Activated CD4-positive, alpha-beta T cell treated with anti-CD3 and anti-CD28 coated beads, Interleukin-2, amount 50 U/mL, for 4 hours (primary cell): Measurements from ENCODE around the gene GRIK5.
"Not testable (repeated sequence)": the region's sequence is repeated elsewhere in the genome, so short reads cannot be mapped to it uniquely, and the experiment has no call there.

Experiments used
- DNase-seq, 2 experiments: peaks; one replicate each; pipeline ENCODE4 v3.0.0-alpha.2; 2020

GRIK5 gene

DNA sequence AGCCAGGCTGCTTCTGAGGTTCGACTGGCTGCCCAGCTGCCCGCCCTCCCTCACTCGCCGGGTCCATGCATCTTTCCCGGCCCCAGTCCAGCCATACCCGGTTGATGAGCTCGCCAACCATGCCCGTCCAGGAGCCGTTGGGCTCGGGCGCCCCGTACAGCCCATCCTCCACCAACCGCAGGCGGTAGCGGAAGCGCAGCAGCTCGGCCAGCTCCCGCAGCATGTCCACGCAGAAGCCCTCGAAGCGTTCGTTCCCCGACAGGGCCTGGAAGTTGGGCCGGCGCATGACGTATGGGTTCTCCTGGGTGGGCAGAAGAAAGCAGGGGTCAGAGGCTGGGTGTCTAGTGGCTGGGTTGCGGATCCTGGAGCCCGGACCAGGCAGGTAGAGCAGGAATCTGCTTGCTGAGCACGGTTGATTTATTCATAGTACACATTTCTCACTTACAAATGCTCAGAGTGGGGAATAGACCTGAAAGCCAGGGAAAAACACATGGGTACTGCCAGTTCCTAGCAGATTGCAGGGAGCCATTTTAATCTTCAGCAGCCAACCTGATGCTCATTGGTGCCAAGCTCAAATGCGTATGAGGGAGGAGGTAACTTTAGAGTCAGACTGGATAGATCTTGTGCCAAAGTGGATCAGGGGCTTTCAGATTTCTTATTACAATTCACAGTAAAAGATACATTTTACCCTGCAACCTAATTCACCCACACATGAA, 27.4 kb downstream of the GRIK5 start:
- DNase-seq, result no peak

- DNase-seq, result not testable (repeated sequence)
Measured at GRCh38 chr19:42040491-42040890, 29.5 kb downstream of the GRIK5 start.

- DNase-seq, result no peak
Measured at GRCh38 chr19:42040031-42040430, 30.0 kb downstream of the GRIK5 start.

GRCh38 chr19:42038666-42039065, 31.3 kb downstream of the GRIK5 start:
- DNase-seq, result no peak

DNA sequence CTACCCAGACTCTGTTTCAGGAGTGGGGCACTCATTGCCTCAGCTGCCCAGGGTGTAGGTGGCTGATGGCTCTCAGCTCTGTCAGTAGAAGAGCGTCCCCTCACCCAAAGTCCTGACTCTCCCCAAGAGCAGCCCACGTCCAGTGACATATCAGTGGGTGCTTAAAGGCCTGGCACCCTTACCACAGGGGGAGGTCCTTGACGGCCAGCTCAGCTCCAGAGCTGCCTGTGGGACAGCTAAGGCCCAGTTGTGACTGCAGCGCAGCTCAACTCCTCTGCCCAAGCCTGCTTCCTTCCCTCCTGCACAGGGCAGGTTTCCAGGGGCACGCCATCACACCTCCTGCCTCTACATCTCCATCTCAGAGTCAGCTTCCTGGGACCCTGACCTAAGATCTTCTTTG, 32.4 kb downstream of the GRIK5 start:
- no peak for DNase-seq

- DNase-seq, result peak; percentile 49
Measured at GRCh38 chr19:42034640-42035391, 35.2 kb downstream of the GRIK5 start.

GRCh38 chr19:42033413-42033812, 36.6 kb downstream of the GRIK5 start:
- no peak for DNase-seq

- DNase-seq, result no peak
Measured at GRCh38 chr19:42032431-42032830, 37.6 kb downstream of the GRIK5 start.

DNA sequence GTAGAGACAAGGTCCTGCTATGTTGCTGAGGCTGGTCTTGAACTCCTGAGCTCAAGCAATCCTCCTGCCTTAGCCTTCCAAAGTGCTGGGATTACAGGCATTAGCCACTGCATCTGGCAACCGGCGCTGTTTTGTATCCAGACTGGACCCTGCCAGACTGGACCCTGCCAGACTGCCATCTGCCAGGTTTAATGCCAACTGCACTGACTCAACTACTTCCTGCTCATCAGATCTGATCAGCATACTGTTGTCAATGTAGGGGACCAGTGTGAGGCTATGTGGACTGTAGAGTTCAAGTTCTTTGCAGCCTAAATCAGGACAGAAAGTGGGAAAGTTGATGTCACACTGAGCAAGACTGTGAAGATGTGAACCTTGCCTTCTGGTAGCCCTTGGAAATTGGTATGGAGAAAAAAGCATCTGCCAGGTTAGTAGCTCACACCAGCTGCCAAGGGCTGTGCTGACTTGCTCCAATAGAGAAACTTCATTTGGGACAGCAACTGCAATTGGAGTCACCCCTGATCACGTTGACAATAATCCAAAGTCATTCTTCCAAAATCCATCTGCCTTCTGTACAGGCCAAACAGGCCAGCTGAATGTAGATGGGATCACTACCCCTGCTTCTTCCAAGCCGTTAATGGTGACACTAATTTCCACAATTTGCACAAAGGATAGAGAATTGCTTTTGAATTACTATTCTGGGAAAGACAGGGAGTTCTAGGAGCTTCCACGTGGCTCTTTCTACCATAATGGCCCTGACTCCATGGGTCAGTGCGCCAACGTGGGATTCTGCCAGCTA, 39.2 kb downstream of the GRIK5 start:
- DNase-seq, result no peak

DNA sequence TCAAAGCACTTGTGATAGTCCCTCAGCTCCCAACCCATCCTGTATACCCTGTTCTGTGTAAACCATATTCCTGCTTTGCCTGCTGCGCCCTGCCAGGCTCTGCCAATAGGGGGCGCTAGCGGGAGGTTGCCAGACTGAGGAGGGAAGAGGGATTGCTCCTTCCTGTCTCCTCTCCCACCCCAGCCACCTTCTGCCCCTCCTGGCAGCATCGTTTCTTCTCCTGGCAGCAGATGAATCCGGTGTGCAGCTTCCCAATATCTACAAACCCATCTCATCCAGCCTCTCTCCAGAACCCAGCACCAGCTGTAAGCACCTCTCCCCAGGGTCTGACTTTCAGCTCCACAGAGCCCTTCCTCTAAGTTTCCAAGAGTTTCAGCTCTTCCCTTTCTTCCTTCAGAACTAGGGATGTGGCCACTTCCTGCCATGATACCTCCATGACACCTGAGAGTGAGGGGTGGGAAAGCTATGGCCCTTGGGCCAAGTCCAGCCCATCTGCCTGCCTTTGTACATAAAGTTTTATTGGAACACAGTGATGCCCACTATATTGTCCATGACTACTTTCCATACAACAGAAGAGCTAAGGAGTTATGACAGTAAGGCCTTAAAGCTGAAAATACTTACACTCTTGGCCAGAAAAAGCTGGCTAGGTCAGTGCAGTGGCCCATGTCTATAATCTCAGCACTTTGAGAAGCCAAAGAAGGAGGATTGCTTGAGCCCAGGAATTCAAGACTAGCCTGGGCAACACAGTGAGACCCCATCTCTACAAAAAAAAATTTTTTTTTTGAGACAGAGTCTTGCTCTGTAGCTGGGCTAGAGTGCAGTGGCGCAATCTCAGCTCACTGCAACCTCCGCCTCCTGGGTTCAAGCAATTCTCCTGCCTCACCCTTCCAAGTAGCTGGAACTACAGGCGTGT, 41.4 kb downstream of the GRIK5 start:
- DNase-seq, result no peak

DNA sequence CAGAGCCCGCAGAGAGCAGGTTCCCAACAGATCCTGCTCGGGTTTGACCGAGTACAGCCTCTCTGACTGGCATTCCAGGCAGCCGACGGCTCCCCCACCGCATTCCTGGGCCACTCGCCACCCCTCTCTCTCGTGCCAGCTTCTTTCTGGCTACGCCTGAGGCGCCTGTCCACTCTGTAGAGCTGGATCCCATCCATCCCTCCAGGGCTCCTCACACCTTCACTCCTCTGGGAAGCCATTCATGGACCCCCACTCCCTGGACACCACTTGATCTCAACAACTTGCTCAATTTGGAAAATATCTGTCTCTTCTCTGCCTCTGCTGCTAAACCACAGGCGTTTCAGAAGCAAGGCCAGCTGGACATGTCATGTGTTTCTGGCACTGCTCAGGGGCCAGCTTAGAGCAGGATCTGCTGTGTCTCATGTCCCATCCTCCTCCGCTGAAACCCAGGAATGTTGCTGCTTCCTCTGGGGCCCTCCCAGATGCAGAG, 45.3 kb downstream of the GRIK5 start:
- DNase-seq, result no peak

DNA sequence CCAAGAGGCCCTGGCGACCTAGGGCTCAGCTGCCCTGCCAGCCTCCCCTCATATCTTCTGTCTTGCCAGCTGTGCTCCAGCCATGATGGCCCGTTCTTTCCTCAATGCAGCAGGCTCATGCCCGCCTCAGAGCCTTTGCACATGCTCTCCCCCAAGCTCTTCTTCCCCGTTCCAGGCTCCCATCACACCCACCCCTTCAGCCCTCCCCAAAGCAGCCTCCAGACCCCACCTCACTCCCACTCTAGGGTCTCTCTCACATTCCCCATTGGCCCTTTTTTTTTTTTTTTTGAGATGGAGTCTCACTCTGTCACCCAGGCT, 46.1 kb downstream of the GRIK5 start:
- no peak for DNase-seq

DNA sequence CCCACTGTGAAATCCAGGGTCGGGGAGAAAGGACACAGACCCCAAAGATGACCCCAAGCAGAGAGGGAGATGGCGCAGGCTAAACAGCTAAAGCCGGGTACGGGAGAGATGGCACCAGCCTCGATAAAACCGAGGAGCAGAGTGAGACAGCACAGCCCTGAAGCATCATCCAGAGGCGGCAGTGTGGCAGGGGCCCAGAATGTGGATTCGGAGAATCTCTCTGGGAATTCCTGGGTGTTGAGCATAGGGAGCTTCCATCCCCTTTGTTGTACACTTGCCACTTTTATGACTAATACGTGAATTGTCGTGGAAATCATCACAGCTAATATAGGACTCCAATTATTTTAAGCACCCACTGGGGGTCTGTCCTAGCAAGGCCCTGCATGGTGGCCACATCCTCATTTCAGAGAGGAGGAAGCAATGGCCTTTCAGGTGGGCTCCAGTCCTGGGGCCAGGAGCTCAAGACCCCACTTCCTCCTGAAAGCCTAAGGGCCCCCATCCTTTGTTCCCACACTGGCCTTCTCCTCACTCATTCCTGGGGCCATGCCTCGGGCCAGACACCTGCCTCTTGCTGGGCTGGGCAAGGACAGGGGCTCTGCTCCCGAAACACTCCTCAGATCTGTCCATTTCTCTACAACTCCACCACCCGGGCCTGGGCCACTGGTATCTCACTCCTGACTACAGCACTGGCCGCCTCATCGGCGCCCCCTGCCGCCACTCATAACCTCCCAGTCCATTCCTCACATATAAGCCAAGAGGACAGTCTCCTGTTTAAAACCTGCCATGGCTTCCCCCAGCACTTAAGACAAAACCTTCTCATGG, 46.7 kb downstream of the GRIK5 start:
- DNase-seq, result no peak

DNA sequence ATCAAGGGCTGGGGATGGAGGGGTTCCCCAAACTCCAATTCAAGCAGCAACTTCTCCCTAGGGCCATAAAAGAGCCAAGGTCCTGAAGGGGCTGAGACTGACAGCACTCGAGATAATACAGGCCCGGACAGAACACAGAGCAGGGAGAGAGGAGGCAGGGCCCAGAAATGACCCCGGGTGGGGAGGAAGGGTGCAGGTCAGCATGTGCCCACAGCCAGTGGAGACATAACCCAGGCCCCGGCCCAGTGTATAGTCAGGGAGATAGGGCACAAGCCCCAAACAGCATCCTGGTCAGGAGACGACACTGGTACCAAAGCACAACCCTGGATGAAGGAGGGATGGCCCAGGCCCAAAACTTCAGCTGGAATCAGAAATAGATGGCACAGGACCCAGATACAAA, 47.4 kb downstream of the GRIK5 start:
- no peak for DNase-seq

DNA sequence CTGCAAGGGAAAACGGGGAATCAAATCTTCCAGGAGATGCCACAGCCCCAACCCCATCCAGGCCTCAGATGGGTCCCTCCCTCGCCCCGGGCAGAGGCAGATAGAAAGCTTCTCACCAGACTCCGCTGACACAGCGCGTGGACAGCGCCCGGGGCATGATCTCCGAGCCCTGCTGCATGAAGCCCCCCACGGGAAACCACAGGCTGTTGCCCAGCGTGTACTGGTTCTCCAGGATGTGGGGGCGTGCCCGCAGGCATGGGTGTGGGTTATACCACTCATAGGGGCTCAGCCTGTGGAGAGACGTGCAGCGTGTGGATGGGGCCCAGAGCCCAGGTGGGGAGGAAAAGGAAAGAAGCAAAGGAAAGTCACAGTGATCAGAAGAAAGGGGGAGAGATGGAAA, 48.8 kb downstream of the GRIK5 start:
- no peak for DNase-seq

GRCh38 chr19:42018503-42019193, 51.4 kb downstream of the GRIK5 start:
- no peak for DNase-seq

GRCh38 chr19:42017040-42017439, 53.0 kb downstream of the GRIK5 start:
- no peak for DNase-seq

DNA sequence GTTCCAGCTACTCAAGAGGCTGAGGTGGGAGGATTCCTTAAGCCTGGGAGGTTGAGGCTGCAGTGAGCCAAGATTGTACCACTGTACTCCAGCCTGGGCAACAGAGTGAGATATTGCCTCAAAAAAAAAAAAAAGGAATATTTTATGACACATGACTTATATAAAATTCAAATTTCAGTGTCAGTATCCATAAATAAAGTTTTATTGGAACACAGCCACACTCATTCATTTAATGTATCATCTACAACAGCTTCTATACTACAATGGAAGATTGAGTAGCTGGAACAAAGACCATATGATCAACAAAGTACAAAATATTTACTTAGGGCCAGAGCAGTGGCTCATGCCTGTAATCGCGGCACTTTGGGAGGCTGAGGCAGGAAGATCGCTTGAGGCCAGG, 57.3 kb downstream of the GRIK5 start:
- DNase-seq, result not testable (repeated sequence)

DNA sequence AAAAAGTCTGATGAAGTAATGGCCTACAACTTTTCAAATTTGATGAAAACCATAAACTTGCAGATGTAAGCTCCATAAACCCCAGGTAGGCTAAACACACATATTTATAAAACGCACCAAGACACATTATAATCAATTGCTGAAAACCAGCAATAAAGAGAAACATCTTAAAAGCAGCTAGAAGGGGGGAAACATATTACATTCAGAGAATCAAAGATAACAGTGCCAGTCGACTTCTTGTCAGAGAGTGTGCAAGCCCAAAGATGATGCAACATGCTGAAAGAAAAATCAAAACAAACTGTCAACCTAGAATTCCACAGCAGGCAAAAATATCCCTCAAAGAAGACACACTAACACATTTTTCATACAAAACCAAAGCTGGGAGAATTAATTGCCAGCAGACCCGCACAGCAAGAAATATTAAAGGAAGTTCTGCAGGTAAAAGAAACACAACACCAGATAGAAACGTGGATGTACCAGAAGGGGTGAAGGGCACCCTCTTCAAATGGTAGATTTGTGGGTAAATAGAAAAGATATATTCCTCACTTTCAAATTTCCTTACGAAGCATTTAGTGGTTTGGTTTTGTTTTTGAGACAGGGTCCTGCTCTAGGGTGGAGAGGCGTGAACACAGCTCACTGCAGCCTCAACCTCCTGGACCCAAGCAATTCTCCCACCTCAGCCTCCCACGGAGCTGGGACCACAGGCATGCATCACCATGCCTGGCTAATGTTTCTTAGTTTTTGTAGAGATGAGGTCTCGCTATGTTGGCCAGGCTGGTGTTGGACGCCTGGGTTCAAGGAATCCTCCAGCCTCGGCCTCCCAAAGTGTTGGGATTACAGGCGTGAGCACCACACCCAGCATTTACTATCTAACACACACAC, 59.5 kb downstream of the GRIK5 start:
- no peak for DNase-seq

DNA sequence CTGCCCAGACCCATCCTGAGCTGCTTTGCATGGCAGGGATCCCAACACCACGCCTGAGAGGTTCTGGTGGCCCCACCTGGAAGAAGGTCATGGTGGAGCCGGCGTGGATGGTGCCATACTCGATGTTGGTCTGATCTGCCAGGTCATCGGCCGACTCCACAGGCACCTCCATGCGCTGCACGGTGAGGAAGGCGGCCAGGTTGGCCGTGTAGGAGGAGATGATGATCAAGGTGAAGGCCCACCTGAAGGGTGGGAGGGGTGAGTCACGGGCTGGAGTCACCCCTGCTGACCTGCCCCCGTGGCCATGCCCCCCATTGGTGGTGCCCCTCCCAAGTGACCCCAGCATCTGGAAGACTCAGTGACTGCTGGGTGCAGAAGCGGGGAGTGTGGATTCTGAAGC, 63.4 kb downstream of the GRIK5 start:
- no peak for DNase-seq
